SK-N-MC (cell line): ENCODE data around the gene RASSF3.

Experiments
- EZH2 ChIP-seq: fragments of 200-600 bp; sonication (generic); IDR thresholded peaks from one replicate; pipeline ENCODE4 v1.6.1; 2017; ENCODE audit warnings: antibody characterized with exemption
- FOXP2 ChIP-seq: optimal IDR thresholded peaks from 2 replicates; pipeline ENCODE3; 2011; ENCODE audit warnings: mild to moderate bottlenecking, moderate library complexity; ENCODE audit not compliant: insufficient read depth; ENCODE audit errors: extremely low read length, control extremely low read depth
- POLR2AphosphoS5 ChIP-seq: IDR thresholded peaks from 2 replicates; pipeline ENCODE4 v1.6.1; 2012; ENCODE audit warnings: mild to moderate bottlenecking, low read depth, low read length, borderline replicate concordance

DNA sequence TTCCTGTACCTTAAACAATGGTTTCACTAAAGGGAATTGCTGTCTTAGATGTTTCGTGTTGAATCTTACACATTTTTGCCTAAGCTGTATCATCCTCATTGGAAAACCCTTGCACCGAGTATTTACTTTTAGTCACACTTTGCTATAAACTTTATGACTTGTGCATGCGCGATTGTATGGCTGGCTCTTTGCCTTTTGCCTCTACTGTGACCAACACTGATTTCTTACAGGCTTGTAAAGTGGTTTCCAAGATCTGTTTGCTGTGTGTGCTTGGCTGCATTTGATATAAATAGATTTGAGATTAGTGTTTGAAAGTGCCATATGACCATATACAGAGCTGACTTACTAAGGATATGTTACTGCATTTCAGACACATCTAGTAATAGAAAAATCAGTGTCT lies 40.5 kb downstream of the RASSF3 start:
- TF ChIP-seq POLR2AphosphoS5 (no peak), EZH2 (no peak), FOXP2 (no peak)
